Activated CD4-positive, alpha-beta T cell treated with anti-CD3 and anti-CD28 coated beads for 4 hours (primary cell): ENCODE results near the gene SLFN5.
"Not testable (repeated sequence)": the region's sequence is repeated elsewhere in the genome, so short reads cannot be mapped to it uniquely, and the experiment has no call there.

Experiments used
- DNase-seq, 2 donors: peaks; one replicate each; pipeline ENCODE4 v3.0.0-alpha.2; 2020

Gene SLFN5

GRCh38 chr17:35293151-35293847 lies 50.4 kb downstream of the SLFN5 start:
- DNase-seq: no peak

DNA sequence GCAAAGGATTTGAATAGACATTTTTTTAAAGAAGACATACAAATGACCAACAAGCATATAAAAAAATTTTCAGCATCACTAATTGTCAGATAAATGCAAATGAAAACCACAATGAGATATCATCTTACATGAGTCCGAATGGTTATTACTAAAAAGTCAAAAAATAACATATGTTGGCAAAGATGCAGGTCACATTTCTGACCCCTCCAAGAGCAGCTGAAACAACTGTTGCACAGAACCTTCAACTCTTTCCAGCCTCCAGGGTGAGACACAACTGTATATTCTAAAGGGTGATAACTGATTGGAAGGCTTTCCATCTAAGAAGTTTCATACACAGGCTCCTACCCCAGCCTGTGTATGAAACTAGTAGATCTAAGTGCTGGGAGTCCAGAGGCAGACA lies 51.9 kb downstream of the SLFN5 start:
- DNase-seq: no peak

- DNase-seq: no peak
Measured at GRCh38 chr17:35295686-35296085, 52.8 kb downstream of the SLFN5 start.

- DNase-seq: no peak
Measured at GRCh38 chr17:35297666-35298065, 54.8 kb downstream of the SLFN5 start.

DNA sequence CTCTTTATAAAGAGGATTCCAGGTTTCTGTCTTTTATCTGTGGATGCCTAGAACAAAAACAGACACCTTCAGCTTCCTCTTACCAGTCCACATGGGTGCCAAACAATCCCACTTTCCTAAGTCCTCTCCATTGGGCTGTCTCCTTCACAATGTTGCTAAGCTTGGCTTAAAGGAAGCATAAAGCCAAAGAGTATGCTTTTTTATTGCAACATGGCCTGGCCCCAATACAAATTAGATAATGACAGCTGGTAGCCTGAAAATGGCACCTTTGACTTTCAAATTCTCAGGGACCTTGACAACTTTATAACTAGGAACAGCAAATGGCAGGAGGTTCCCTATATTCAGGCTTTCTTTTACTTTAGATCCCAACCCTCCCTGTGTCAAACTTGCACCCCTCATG lies 55.8 kb downstream of the SLFN5 start:
- no peak for DNase-seq

- no peak for DNase-seq
Measured at GRCh38 chr17:35299135-35299534, 56.3 kb downstream of the SLFN5 start.

DNA sequence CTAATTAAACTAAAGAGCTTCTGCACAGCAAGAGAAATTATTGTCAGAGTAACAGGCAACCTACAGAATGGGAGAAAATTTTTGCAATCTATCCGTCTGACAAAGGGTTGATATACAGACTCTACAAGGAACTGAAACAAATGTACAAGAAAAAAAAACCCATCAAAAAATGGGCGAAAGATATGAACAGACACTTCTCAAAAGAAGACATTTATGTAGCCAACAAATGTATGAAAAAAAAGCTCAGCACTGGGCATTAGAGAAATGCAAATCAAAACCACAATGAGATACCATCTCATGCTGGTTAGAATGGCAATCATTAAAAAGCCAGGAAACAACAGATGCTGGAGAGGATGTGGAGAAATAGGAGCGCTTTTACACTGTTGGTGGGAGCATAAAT lies 66.5 kb downstream of the SLFN5 start:
- DNase-seq: not testable (repeated sequence)

DNA sequence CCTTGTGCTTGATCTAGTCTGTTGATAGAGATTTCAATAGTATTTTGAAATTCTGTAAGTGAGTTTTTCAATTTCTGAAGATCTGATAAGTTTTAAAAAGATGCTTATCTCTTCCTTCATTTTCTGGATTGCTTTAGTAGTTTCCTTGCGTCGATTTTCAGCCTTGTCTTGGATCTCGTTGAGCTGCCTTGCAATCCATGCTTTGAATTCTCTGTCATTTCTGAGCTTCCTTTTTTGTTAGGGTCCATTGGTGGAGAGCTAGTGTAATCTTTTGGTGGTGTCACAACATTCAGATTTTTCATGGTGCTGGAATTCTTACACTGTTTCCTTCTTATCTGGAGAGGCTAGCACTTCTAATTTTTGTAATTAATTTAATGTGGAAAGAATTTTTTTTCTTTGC lies 69.5 kb downstream of the SLFN5 start:
- DNase-seq: no peak

GRCh38 chr17:35312790-35313711 lies 70.2 kb downstream of the SLFN5 start:
- DNase-seq: peak; percentile 65 to 74

- peak in 1 of 2 donors; percentile 6 for DNase-seq
Measured at GRCh38 chr17:35313875-35314409, 71.1 kb downstream of the SLFN5 start.

DNA sequence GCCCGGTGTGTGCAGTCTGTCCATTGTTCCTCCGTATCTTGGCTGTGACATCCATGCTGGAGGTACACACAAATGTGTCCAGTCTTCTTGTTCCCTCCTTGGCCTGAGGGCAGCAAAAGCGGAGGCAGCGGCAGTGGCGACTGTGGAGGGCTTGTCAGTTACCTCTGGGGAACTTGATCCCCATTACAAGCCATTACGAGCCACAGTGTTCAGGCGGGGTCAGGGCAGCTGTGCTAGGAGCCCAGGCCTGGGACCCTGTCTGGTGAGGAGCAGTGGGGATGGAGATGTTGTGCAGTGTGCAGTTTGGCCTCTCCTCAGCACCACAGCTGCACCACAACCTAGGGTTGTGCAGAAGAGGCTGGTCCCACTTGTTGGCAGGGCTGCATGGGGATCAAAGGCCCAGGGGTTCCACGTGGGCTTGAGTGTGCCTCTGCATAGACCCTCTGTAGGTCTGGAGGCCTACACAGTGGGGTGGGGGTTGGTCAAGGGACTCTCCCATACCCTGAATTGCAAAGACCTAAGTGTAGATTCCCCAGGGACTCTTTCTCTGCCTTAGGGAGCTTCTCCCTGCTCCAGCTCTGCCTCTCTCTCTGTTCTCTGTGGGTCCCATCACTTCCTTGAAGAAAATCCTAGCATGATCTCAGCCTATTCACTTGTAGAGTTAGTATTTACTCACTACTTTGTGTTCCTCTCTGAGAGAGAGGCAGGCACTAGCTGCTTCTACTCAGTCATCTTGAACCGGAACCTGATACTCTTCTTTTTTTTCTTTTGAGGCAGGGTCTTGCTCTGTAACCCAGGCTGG lies 71.7 kb downstream of the SLFN5 start:
- no peak for DNase-seq

DNA sequence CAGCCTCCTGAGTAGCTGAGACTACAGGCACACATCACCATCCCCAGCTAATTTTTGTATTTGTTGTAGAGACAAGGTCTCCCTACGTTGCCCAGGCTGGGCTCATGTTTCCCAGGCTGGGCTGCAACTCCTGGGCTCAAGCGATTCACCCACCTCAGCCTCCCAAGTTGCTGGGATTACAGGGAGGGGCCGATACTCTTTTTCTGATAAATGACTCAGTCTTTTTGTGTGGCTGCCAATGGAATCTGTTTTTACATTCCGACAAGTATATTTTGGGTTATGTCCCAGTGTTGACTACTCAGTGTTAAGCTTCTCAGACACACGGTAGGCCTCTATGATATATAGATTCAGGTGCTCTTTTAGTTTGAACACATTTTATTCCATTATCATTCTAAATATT lies 72.4 kb downstream of the SLFN5 start:
- DNase-seq: no peak

GRCh38 chr17:35315971-35316370 lies 73.1 kb downstream of the SLFN5 start:
- no peak for DNase-seq

GRCh38 chr17:35322749-35323148 lies 79.9 kb downstream of the SLFN5 start:
- no peak for DNase-seq
